Panc1 (cell line): ENCODE data around the gene BBS1. TPM values are rescaled to one million over a fixed set of nuclear protein-coding genes. Genes with fewer than 3 reads are reported as not detected.

Source experiments
- ATAC-seq: fragments of 200-7000 bp; cut with Tn5 transposase; 2 replicates; pipeline ENCODE4 v1.9.1; 2020; ENCODE audit warnings: mild to moderate bottlenecking, moderate library complexity
- BruUV-seq: library from RNA; stranded (reverse); fragments of 400-500 nt; replicated peaks from 2 replicates; lab custom pipeline; 2021; lab: Mats Ljungman, UMichigan
- CTCF ChIA-PET: fragments of 300-600 bp; sonication (Branson Sonifier 250); formaldehyde crosslinking; loops from one replicate; lab custom pipeline; 2022; ENCODE audit warnings: antibody characterized with exemption; lab: Charles Lee
- POLR2A ChIA-PET: fragments of 300-600 bp; sonication (Branson Sonifier 250); formaldehyde crosslinking; loops from one replicate; lab custom pipeline; 2022; ENCODE audit warnings: antibody characterized with exemption; lab: Charles Lee
- DNase-seq: peaks from one replicate; pipeline ENCODE4 v3.0.0-alpha.2; 2010; ENCODE audit warnings: low read depth, low spot score
- H3K27ac ChIP-seq: 2 replicates; pipeline ENCODE4 v1.5.1; 2011; ENCODE audit warnings: mild to moderate bottlenecking, low read length, inconsistent platforms
- H3K27me3 ChIP-seq: fragments of 200-500 bp; sonication (Bioruptor generic); 2 replicates; pipeline ENCODE4 v1.6.0; 2014; ENCODE audit warnings: low read length, inconsistent platforms; ENCODE audit not compliant: control insufficient read depth, insufficient read depth
- H3K36me3 ChIP-seq: fragments of 200-500 bp; sonication (Bioruptor generic); 2 replicates; pipeline ENCODE4 v1.5.1; 2014; ENCODE audit warnings: inconsistent platforms, mild to moderate bottlenecking, low read length, moderate library complexity; ENCODE audit not compliant: control insufficient read depth, insufficient read depth
- H3K4me1 ChIP-seq: 2 replicates; pipeline ENCODE4 v1.5.1; 2011; ENCODE audit warnings: inconsistent platforms, mild to moderate bottlenecking, low read length, moderate library complexity; ENCODE audit not compliant: control insufficient read depth, insufficient read depth
- H3K4me3 ChIP-seq, 2 experiments: 2 replicates each; pipeline ENCODE4 v1.5.1; 2011 to 2012; ENCODE audit warnings: low read depth in 2 of 2, low read length in 2 of 2, mild to moderate bottlenecking in 2 of 2, inconsistent platforms in 1 of 2, moderate library complexity in 1 of 2
- H3K9me3 ChIP-seq: fragments of 200-500 bp; sonication (Bioruptor generic); 2 replicates; pipeline ENCODE4 v1.5.1; 2014; ENCODE audit warnings: low read depth, mild to moderate bottlenecking, inconsistent platforms, low read length, moderate library complexity; ENCODE audit not compliant: control insufficient read depth, insufficient read depth
- POLR2AphosphoS5 ChIP-seq: IDR thresholded peaks from 2 replicates; pipeline ENCODE4 v1.6.1; 2012; ENCODE audit warnings: mild to moderate bottlenecking, low read depth, low read length, moderate library complexity
- REST ChIP-seq, 2 experiments: IDR thresholded peaks; 2 replicates each; pipeline ENCODE4 v1.6.1; 2011 to 2012; ENCODE audit warnings: low read depth in 2 of 2, control low read depth in 1 of 2, low read length in 1 of 2, mild to moderate bottlenecking in 1 of 2, moderate library complexity in 1 of 2; ENCODE audit not compliant: insufficient read depth in 1 of 2
- SIN3A ChIP-seq: IDR thresholded peaks from 2 replicates; pipeline ENCODE4 v1.6.1; 2012; ENCODE audit warnings: low read depth, mild to moderate bottlenecking, low read length, moderate library complexity, borderline replicate concordance; ENCODE audit not compliant: insufficient read depth
- TCF7L2 ChIP-seq: IDR thresholded peaks from 2 replicates; pipeline ENCODE4 v1.6.1; 2011; ENCODE audit warnings: mild to moderate bottlenecking, low read depth, low read length, inconsistent platforms
- in situ Hi-C: cut with HindIII; loops from 2 replicates; pipeline ENCODE4 v1.10.0; 2016; ENCODE audit warnings: low sequenced_read_pairs, low pct_unique_long_range_greater_than_20kb
- intact Hi-C: fragments of 100-400 bp; cut with micrococcal nuclease; formaldehyde crosslinking; loops from one replicate; pipeline ENCODE4 v1.10.0; 2022; ENCODE audit not compliant: unreplicated experiment
- total RNA-seq: library from RNA; stranded (reverse); gene quantifications from one replicate; pipeline ENCODE4 v1.2.1, GENCODE V29; 2021; ENCODE audit not compliant: unreplicated experiment
- TF ChIP-seq, protein P1 (sequence below): fragments of 450-650 bp; IDR thresholded peaks from 2 replicates; pipeline ENCODE4 v1.5.1; 2017; ENCODE audit warnings: mild to moderate bottlenecking

BBS1 gene
- total RNA-seq, 1 experiment from 2014 or later = 26.9 TPM

DNA sequence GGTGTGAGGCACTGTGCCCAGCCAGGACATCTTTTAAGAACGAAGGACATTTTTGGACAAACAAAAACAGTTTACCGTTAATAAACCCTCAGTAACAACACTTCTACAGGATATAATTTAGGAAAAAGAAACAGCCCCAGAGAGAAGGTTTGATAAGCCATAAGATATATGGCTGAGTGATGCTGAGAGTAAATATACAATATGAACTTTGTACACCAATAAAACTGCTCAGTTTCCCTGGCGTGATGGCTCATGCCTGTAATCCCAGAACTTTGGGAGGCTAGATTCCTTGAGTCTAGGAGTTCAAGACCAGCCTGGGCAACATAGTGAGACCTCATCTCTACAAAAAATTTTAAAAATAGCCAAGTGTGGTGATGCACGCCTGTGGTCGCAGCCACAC lies 11.9 kb upstream of the BBS1 start:
- CTCF ChIA-PET = no interaction called here

GRCh38 chr11:66505276-66505816 lies 5.1 kb upstream of the BBS1 start:
- TF ChIP-seq, protein P1, sequence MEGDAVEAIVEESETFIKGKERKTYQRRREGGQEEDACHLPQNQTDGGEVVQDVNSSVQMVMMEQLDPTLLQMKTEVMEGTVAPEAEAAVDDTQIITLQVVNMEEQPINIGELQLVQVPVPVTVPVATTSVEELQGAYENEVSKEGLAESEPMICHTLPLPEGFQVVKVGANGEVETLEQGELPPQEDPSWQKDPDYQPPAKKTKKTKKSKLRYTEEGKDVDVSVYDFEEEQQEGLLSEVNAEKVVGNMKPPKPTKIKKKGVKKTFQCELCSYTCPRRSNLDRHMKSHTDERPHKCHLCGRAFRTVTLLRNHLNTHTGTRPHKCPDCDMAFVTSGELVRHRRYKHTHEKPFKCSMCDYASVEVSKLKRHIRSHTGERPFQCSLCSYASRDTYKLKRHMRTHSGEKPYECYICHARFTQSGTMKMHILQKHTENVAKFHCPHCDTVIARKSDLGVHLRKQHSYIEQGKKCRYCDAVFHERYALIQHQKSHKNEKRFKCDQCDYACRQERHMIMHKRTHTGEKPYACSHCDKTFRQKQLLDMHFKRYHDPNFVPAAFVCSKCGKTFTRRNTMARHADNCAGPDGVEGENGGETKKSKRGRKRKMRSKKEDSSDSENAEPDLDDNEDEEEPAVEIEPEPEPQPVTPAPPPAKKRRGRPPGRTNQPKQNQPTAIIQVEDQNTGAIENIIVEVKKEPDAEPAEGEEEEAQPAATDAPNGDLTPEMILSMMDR = no peak
- TF ChIP-seq SIN3A (no peak), POLR2AphosphoS5 (no peak), TCF7L2 (no peak), REST (IDR thresholded peaks at IDR 0.05; ENCODE audit: insufficient read depth in 1 of 2, low read depth in 2 of 2, low read length in 1 of 2) (no peak)
- H3K9me3 ChIP-seq = no peaks in the 10 kb centered on the region
- no peaks in the 10 kb centered on the region for H3K27me3 ChIP-seq
- DNase-seq = no peak
- in situ Hi-C loops = no loop called here
- H3K27ac ChIP-seq = no peak overlapping the region
- POLR2A ChIA-PET = no interaction called here
- no TSS peak for BruUV-seq
- ATAC-seq = no peak
- H3K4me1 ChIP-seq = no peaks in the 10 kb centered on the region
- no peak overlapping the region for H3K4me3 ChIP-seq
- no peaks in the 10 kb centered on the region for H3K36me3 ChIP-seq
- intact Hi-C loops = no loop called here
- CTCF ChIA-PET = no interaction called here

More for the DNA sequence above, 11.9 kb upstream of the BBS1 start:
- H3K27ac ChIP-seq = no peak overlapping the region
- H3K36me3 ChIP-seq = no peaks in the 10 kb centered on the region; the same call in 1 of the 2 replicates
- POLR2A ChIA-PET = no interaction called here
- no peaks in the 10 kb centered on the region for H3K9me3 ChIP-seq
- TF ChIP-seq TCF7L2 (no peak), REST (IDR thresholded peaks at IDR 0.05; ENCODE audit: insufficient read depth in 1 of 2, low read depth in 2 of 2, low read length in 1 of 2) (no peak), SIN3A (no peak)
- intact Hi-C loops = no loop called here
- no TSS peak for BruUV-seq
- H3K27me3 ChIP-seq = no peaks in the 10 kb centered on the region
- ATAC-seq (no peak), DNase-seq (no peak)
- in situ Hi-C loops = no loop called here
- H3K4me3 ChIP-seq = no peak overlapping the region
- no peaks in the 10 kb centered on the region for H3K4me1 ChIP-seq
